Stimulated activated naive CD8-positive, alpha-beta T cell treated with anti-CD3 and anti-CD28 coated beads, Interleukin-15, Interleukin-2, amounts not matched to agents 100 ng/mL and 50 ng/mL, for 24 hours (primary cell): ENCODE data around the gene ZNF106.

Experiments
- H3K27ac Mint-ChIP-seq: one replicate; pipeline ENCODE4 v1.8.0; 2021; ENCODE audit warnings: mild to moderate bottlenecking, mixed read lengths
- H3K27me3 Mint-ChIP-seq: one replicate; pipeline ENCODE4 v1.8.0; 2021; ENCODE audit warnings: mixed read lengths
- H3K36me3 Mint-ChIP-seq: one replicate; pipeline ENCODE4 v1.8.0; 2021; ENCODE audit warnings: low read depth, mixed read lengths
- H3K4me1 Mint-ChIP-seq: one replicate; pipeline ENCODE4 v1.8.0; 2021; ENCODE audit warnings: low read depth, mixed read lengths
- H3K4me3 Mint-ChIP-seq: one replicate; pipeline ENCODE4 v1.8.0; 2021; ENCODE audit warnings: mild to moderate bottlenecking, mixed read lengths
- H3K9me3 Mint-ChIP-seq: one replicate; pipeline ENCODE4 v1.8.0; 2021; ENCODE audit warnings: mixed read lengths

Gene ZNF106

GRCh38 chr15:42375252-42375651, 115.7 kb downstream of the ZNF106 start:
- H3K27me3 Mint-ChIP-seq: no peaks in the 10 kb centered on the region
- H3K36me3 Mint-ChIP-seq: peaks cover 12% of the 10 kb centered on the region
- peaks cover 4% of the 10 kb centered on the region for H3K9me3 Mint-ChIP-seq
- H3K27ac Mint-ChIP-seq: no peak overlapping the region
- no peak overlapping the region for H3K4me3 Mint-ChIP-seq
- no peaks in the 10 kb centered on the region for H3K4me1 Mint-ChIP-seq

- Mint-ChIP-seq H3K27me3 (no peaks in the 10 kb centered on the region), H3K27ac (no peak overlapping the region), H3K4me1 (no peaks in the 10 kb centered on the region), H3K9me3 (peaks cover 4% of the 10 kb centered on the region), H3K36me3 (peaks cover 12% of the 10 kb centered on the region), H3K4me3 (no peak overlapping the region)
Observed at GRCh38 chr15:42374810-42375209, 116.1 kb downstream of the ZNF106 start.

GRCh38 chr15:42373936-42374335, 117.0 kb downstream of the ZNF106 start:
- Mint-ChIP-seq H3K27ac (no peak overlapping the region), H3K27me3 (no peaks in the 10 kb centered on the region), H3K4me3 (no peak overlapping the region), H3K9me3 (no peaks in the 10 kb centered on the region), H3K4me1 (no peaks in the 10 kb centered on the region), H3K36me3 (peaks cover 7% of the 10 kb centered on the region)

- H3K27ac Mint-ChIP-seq: no peak overlapping the region
Observed at GRCh38 chr15:42373274-42373673, 117.7 kb downstream of the ZNF106 start.

GRCh38 chr15:42371096-42371495, 119.8 kb downstream of the ZNF106 start:
- Mint-ChIP-seq H3K27me3 (no peaks in the 10 kb centered on the region), H3K27ac (no peak overlapping the region)

More at GRCh38 chr15:42373274-42373673, 117.7 kb downstream of the ZNF106 start:
- Mint-ChIP-seq H3K4me1 (no peaks in the 10 kb centered on the region), H3K36me3 (peaks cover 3% of the 10 kb centered on the region), H3K9me3 (no peaks in the 10 kb centered on the region), H3K4me3 (no peak overlapping the region), H3K27me3 (no peaks in the 10 kb centered on the region)

GRCh38 chr15:42368096-42368495, 122.8 kb downstream of the ZNF106 start:
- Mint-ChIP-seq H3K36me3 (no peaks in the 10 kb centered on the region), H3K27ac (no peak overlapping the region), H3K27me3 (no peaks in the 10 kb centered on the region), H3K4me3 (no peak overlapping the region), H3K9me3 (no peaks in the 10 kb centered on the region), H3K4me1 (no peaks in the 10 kb centered on the region)

More at GRCh38 chr15:42371096-42371495, 119.8 kb downstream of the ZNF106 start:
- H3K36me3 Mint-ChIP-seq: no peaks in the 10 kb centered on the region
- H3K9me3 Mint-ChIP-seq: no peaks in the 10 kb centered on the region
- no peak overlapping the region for H3K4me3 Mint-ChIP-seq
- no peaks in the 10 kb centered on the region for H3K4me1 Mint-ChIP-seq

- H3K9me3 Mint-ChIP-seq: no peaks in the 10 kb centered on the region
- H3K36me3 Mint-ChIP-seq: no peaks in the 10 kb centered on the region
- H3K27ac Mint-ChIP-seq: no peak overlapping the region
- H3K4me3 Mint-ChIP-seq: no peak overlapping the region
- no peaks in the 10 kb centered on the region for H3K27me3 Mint-ChIP-seq
- H3K4me1 Mint-ChIP-seq: no peaks in the 10 kb centered on the region
Observed at GRCh38 chr15:42367041-42367440, 123.9 kb downstream of the ZNF106 start.

- Mint-ChIP-seq H3K27ac (no peak overlapping the region), H3K4me1 (no peaks in the 10 kb centered on the region), H3K9me3 (no peaks in the 10 kb centered on the region), H3K36me3 (no peaks in the 10 kb centered on the region), H3K4me3 (no peak overlapping the region), H3K27me3 (no peaks in the 10 kb centered on the region)
Observed at GRCh38 chr15:42365921-42366550, 124.9 kb downstream of the ZNF106 start.

GRCh38 chr15:42364529-42364928, 126.4 kb downstream of the ZNF106 start:
- Mint-ChIP-seq H3K27me3 (no peaks in the 10 kb centered on the region), H3K36me3 (no peaks in the 10 kb centered on the region), H3K27ac (no peak overlapping the region), H3K4me1 (no peaks in the 10 kb centered on the region), H3K4me3 (no peak overlapping the region), H3K9me3 (no peaks in the 10 kb centered on the region)

- Mint-ChIP-seq H3K9me3 (no peaks in the 10 kb centered on the region), H3K4me3 (no peak overlapping the region), H3K4me1 (no peaks in the 10 kb centered on the region), H3K27me3 (no peaks in the 10 kb centered on the region), H3K27ac (no peak overlapping the region), H3K36me3 (no peaks in the 10 kb centered on the region)
Observed at GRCh38 chr15:42363942-42364341, 127.0 kb downstream of the ZNF106 start.

- Mint-ChIP-seq H3K36me3 (no peaks in the 10 kb centered on the region), H3K27ac (no peak overlapping the region), H3K4me3 (no peak overlapping the region), H3K27me3 (no peaks in the 10 kb centered on the region), H3K4me1 (no peaks in the 10 kb centered on the region), H3K9me3 (no peaks in the 10 kb centered on the region)
Observed at GRCh38 chr15:42363487-42363886, 127.5 kb downstream of the ZNF106 start.
